ENCODE results near the gene UBA1. TPM values are rescaled to one million over a fixed set of nuclear protein-coding genes. Genes with fewer than 3 reads are reported as not detected.

Gene UBA1
- total RNA-seq, 4 donors from 2014 or later, result 125 to 218 (median 147) TPM

- Histone ChIP-seq H3K4me1 (peaks cover 0 to 16% (median 8%) of the 10 kb centered on the region in 4 donors), H3K27ac (replicated peaks in 1 of 4) (no peak overlapping the region), H3K4me3 (no peak overlapping the region), H3K27me3 (no peaks in the 10 kb centered on the region), H3K9me3 (no peaks in the 10 kb centered on the region), H3K36me3 (peaks cover 0 to 54% (median 46%) of the 10 kb centered on the region in 4 donors)
- intact Hi-C loops (cut with DNase I), result loop anchor here (5.0 kb wide), 1 partner anchor 122 kb away; no protein-coding TSS in a partner anchor
- DNase-seq (ENCODE audit: extremely low spot score), result no peak
- TF ChIP-seq POLR2AphosphoS5 (IDR thresholded peaks at IDR 0.05) (no peak), CTCF (IDR thresholded peaks at IDR 0.05) (no peak), POLR2A (IDR thresholded peaks at IDR 0.05; ENCODE audit: low read depth) (no peak), EP300 (IDR thresholded peaks at IDR 0.05) (no peak)
- 95% methylated on average over 12 of the region's 12 CpGs for WGBS
Measured at GRCh38 chrX:47239898-47240545, 46.4 kb downstream of the UBA1 start.

- Histone ChIP-seq H3K27ac (replicated peaks in 1 of 4) (no peak overlapping the region), H3K36me3 (peaks cover 0 to 60% (median 49%) of the 10 kb centered on the region in 4 donors), H3K9me3 (no peaks in the 10 kb centered on the region), H3K27me3 (no peaks in the 10 kb centered on the region), H3K4me1 (peaks cover 0 to 10% (median 5%) of the 10 kb centered on the region in 4 donors), H3K4me3 (no peak overlapping the region)
- TF ChIP-seq EP300 (IDR thresholded peaks at IDR 0.05) (no peak), POLR2A (IDR thresholded peaks at IDR 0.05; ENCODE audit: low read depth) (no peak), CTCF (IDR thresholded peaks at IDR 0.05) (no peak), POLR2AphosphoS5 (IDR thresholded peaks at IDR 0.05) (no peak)
- 89% methylated on average over 7 of the region's 7 CpGs for WGBS
- no peak for DNase-seq (ENCODE audit: extremely low spot score)
- intact Hi-C loops (cut with DNase I), result no loop called here
Measured at GRCh38 chrX:47240619-47241018, 47.0 kb downstream of the UBA1 start.

GRCh38 chrX:47241201-47242011 lies 47.8 kb downstream of the UBA1 start:
- no peak for TF ChIP-seq POLR2A (IDR thresholded peaks at IDR 0.05; ENCODE audit: low read depth)
- TF ChIP-seq EP300 (IDR thresholded peaks at IDR 0.05), result no peak
- no peak for TF ChIP-seq POLR2AphosphoS5 (IDR thresholded peaks at IDR 0.05)
- TF ChIP-seq CTCF (IDR thresholded peaks at IDR 0.05), result no peak
- Histone ChIP-seq H3K27me3 (no peaks in the 10 kb centered on the region), H3K4me3 (no peak overlapping the region), H3K27ac (replicated peaks in 1 of 4) (no peak overlapping the region), H3K4me1 (peaks cover 0 to 8% (median 0%) of the 10 kb centered on the region in 4 donors), H3K36me3 (peaks cover 0 to 64% (median 55%) of the 10 kb centered on the region in 4 donors), H3K9me3 (no peaks in the 10 kb centered on the region)
- DNase-seq (ENCODE audit: extremely low spot score), result no peak
- intact Hi-C loops (cut with DNase I), result no loop called here
- WGBS, result 94% methylated on average over 18 of the region's 18 CpGs

GRCh38 chrX:47242321-47242720 lies 48.7 kb downstream of the UBA1 start:
- DNase-seq (ENCODE audit: extremely low spot score), result no peak
- Histone ChIP-seq H3K36me3 (peaks cover 0 to 69% (median 57%) of the 10 kb centered on the region in 4 donors), H3K4me1 (peaks cover 0 to 8% (median 0%) of the 10 kb centered on the region in 4 donors), H3K4me3 (no peak overlapping the region), H3K27ac (replicated peaks in 1 of 4) (no peak overlapping the region), H3K9me3 (no peaks in the 10 kb centered on the region), H3K27me3 (no peaks in the 10 kb centered on the region)
- no peak for TF ChIP-seq EP300 (IDR thresholded peaks at IDR 0.05)
- no peak for TF ChIP-seq CTCF (IDR thresholded peaks at IDR 0.05)
- TF ChIP-seq POLR2AphosphoS5 (IDR thresholded peaks at IDR 0.05), result no peak
- TF ChIP-seq POLR2A (IDR thresholded peaks at IDR 0.05; ENCODE audit: low read depth), result no peak
- WGBS, result 87% methylated on average over 10 of the region's 10 CpGs
- intact Hi-C loops (cut with DNase I), result no loop called here

Measured in esophagus muscularis mucosa (tissue), 4 donors.